HG02885 (cell line): ENCODE measurements around the gene ZP3.
"Not testable (repeated sequence)": the region's sequence is repeated elsewhere in the genome, so short reads cannot be mapped to it uniquely, and the experiment has no call there.

ENCODE experiments used
- ATAC-seq: cut with Tn5 transposase; IDR thresholded peaks from one replicate; pipeline ENCODE4 v1.9.1; 2021; ENCODE audit warnings: mild to moderate bottlenecking; ENCODE audit not compliant: unreplicated experiment, poor library complexity

Gene ZP3

DNA sequence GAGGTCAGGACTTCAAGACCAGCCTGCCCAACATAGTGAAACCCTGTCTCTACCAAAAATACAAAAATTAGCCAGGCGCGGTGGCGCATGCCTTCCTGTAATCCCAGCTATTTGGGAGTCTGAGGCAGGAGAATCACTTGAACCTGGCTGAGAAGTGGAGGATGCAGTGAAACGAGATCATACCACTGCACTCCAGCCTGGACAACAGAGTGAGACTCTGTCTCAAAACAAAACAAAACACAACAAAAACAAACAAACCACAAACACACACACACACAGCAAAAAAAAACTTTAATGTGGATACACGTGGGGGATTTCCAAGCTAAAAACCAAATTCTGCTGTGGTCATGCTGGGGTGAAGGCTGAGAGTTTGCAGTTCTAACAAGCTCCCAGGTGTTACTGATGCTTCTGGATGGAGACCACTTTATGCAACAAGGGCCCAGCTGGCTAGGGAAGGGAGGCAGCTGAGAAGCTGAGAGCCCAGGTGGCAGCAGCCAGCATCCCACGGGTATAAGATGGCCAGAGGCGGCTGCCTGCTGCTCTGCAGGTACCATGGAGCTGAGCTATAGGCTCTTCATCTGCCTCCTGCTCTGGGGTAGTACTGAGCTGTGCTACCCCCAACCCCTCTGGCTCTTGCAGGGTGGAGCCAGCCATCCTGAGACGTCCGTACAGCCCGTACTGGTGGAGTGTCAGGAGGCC, at the start of gene ZP3:
ZP3 (plus strand) TSS at position 538 of the 699 bp plus-strand sequence; CDS start at position 553, 15 bp downstream.
- peak; percentile 63 for ATAC-seq

DNA sequence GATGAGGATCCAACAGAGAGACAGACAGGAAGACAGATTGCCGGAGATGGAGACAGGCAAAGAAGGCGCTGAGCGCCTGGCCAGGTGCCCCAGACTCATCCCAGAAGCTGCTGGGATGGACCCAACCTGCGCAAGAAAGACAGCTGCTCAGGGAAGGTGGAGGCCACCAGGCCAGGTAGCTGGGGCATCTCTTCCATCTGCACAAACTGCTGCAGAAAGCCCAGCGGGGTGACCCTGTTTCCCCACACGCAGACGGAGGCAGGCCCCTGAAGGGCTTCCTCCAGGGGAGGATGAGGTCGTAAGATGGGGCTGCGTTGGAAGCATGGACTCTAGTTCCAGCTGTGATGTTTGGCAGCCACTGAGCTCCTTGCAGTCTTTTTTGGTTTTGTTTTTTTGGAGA, 49.5 kb upstream of the ZP3 start:
- no peak for ATAC-seq

DNA sequence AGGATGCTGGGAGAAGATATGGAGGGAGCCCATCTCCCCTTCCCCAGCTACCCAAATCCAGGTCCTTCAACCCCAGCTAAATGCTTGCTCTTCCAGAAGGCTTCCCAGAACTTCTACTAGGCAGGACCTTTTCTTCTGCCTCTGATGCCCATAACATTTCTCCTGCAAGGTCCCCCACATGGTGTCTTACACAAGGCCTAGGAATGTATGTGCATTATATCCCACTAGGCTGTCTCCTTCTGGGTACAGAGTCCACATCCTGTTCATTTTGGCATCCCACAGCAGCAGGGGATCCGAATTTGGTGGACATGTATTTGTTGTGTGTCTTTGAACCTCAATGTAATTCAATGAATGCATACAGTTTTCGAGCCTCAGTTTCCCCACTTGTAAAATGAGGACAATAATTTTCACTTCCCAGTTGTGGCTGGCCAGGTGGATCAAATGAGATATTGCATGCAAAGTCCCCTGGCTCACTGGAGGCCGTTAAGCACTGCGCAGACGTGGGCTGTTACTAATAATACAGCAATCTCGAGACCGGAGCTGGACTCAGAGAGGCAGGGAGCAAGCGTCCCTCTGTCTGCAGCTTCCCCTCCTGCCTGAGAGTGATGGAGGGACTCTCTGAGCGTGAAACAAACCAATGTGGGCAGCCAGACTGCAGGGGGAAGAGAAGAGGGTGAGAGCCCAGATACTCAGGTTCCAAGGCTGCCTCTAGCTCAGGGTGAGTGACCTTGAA, 47.4 kb upstream of the ZP3 start:
- no peak for ATAC-seq

DNA sequence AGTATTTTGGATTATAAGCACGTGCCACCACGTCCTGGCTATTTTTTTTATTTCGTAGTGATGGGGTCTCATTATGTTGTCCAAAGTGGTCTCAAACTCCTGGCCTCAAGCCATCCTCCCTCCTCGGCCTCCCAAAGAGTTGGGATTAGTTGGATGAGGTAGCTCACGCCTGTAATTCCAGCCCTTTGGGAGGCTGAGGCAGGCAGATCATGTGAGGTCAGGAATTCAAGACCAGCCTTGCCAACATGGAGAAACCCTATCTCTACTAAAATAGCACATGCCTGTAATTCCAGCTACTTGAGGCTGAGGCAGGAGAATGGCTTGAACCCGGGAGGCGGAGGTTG, 44.2 kb upstream of the ZP3 start:
- ATAC-seq: no peak

DNA sequence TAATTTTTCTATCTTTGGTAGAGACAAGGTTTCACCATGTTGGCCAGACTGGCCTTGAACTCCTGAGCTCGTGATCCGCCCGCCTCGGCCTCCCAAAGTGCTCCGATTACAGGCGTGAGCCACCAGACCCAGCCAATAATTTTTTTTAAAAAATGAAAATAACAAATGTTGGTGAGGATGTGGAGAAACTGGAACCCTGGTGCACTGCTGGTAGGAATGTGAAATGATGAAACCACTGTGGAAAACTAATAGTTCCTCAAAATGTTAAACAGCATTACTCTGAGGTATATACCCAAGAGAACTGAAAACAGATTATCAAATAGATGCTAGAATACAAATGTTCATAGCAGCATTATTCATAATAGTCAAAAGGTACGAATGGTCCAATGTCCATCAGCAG, 42.9 kb upstream of the ZP3 start:
- no peak for ATAC-seq

DNA sequence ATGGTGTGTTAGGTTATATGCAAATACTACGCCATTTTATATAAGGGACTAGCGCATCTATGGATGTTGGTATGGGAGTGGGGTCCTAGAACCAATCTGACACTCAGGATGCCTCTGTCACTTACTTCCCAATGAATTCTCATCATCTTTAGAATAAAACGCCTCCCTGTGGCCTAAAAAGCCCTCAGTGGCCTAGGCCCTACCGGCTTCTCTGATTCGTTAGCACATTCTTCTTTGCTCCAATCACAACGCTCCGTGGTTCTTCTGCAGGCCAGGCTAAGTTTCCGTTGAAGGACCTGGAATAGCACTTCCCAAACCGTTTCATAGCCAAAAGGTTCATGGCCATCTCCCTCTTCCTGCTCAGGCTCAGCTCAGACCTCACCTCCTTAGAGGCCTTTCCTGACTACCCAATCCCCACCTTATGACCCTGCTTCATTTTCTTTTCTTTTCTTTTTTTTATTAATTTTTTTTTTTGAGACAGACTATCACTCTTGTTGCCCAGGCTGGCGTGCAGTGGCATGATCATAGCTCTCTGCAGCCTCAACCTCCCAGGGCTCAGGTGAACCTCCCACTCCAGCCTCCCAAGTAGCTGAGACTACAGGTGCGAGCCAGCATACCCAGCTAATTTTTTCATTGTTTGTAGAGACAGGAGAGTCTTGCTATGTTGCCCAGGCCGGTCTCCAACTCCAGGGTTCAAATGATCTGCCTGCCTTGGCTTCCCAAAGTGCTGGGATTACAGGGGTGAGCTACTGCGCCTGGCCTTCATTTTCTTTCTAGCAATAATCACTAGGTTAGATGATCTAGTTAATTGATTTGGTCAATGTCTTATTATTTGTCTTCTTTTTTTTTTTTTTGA, 41.4 kb upstream of the ZP3 start:
- no peak for ATAC-seq

DNA sequence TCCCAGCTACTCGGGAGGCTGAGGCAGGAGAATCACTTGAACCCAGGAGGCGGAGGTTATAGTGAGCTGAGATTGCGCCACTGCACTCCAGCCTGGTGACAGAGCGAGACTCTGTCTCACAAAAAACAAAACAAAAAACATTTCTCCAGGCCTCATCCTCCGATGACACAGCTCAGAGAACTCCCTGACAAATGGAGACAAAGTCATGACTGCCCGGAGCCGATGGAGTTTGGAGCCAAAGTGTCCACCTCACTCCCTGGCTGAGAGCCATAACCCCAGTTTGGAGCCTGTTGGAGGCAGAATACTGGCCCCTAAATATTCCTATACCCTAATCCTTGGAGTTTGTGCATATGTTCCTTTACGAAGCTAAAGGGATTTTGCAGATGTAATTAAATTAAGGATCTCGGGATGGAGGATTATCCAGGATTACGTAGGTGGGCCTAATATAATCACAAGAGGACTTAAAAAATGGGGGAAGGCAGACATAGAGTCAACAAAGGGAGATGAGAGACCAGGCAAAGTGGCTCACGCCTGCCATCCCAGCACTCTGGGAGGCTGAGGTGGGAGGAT, 38.0 kb upstream of the ZP3 start:
- ATAC-seq: no peak

DNA sequence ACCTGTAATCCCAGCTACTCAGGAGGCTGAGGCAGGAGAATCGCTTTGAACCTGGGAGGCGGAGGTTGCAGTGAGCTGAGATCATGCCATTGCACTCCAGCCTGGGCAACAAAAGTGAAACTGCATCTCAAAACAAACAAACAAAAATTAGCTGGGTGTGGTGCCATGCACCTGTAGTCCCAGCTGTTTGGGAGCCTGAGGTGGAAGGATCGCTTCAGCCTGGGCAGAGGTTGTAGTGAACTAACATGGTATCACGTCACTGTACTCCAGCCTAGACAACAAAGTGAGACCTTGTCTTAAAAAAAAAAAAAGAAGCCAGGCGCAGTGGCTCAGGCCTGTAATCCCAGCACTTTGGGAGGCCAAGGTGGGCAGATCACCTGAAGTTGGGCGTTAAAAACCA, 37.0 kb upstream of the ZP3 start:
- ATAC-seq: not testable (repeated sequence)

DNA sequence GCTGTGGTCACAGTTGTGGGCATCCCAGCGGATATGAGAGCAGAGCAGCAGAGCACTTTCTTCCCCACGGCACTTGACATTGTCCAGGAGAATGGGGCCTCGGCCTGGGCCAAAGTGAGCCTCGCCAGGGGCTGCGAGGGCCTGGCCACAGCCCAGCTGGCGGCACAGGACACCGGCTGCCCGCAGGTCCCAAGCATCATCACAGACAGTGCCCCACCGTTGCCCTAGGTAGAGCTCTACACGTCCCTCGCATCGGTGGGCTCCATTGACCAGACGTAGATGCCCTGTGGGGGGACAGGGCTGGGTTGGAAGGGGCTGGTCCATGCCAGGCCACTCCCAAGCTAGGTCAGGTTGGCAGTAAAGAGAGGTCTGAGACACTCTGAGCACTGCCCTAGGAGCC, 34.7 kb upstream of the ZP3 start:
- no peak for ATAC-seq

DNA sequence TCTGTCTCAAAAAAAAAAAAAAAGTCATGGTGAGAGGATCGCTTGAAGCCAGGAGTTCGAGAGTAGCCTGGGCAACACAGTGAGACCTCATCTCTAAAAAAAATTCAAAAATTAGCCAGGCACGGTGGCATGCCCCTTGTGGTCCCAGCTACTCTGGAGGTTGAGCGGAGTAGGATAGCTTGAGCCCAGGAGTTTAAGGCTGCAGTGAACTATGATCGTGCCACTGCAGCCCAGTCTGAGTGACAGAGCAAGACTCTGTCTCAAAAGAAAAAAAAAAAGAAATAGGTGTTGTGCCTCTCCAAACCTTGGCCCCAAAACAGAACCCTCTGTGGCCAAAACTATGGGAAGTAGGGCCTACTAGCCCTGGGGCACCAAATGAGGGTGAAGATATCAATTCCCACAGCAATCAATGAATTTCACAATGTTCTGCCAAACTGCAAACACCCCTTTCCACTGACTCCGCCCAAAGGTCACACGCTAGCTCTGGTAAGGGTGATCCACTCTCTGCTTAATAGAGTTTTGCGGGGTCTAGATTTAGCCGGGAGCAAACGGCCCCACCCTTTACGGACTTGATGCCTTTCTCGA, 32.1 kb upstream of the ZP3 start:
- ATAC-seq: no peak

DNA sequence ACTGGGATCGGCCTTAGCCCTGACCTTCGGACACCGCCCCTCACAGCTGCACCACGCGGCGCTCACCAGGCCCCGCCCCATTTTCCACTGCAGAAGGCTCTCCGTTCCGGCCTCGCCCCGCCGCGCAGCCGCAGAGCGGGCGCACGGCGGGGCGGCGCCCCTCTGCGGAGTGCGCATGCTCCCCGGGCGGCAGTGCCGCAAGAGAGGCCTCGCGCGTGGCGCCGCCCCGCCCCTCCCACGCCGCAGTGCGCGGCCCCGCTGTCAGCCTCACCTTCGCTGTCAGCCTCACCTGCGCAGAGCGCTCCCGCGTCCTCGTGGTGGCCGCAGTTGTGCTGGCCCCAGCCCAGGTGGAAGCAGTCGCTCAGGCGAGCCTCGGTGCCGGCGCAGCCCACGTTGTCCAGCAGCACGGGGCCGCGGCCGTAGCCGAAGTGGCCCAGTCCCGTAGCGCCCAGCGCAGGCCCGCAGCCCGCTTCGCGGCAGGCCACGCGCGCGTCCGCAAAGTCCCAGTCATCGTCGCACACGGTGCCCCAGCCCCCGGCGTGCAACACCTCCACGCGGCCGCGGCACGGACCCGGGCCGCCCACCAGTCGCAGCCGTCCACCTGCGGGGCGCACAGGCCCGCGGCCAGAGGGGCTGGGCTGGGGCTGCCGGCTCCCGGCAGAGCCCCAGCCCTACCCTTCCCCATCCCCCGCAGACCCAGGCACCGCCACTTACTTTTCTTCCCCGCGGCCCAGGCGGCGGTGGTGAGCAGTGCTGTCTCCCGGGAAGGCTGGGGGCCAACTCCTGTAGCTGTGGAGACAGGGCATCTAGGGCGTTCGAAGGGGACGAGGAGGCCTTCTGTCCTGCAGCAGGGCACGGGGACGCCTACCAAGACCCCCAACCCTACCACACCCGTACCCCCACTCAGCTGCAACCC, 31.4 kb upstream of the ZP3 start:
- ATAC-seq: peak; percentile 92

DNA sequence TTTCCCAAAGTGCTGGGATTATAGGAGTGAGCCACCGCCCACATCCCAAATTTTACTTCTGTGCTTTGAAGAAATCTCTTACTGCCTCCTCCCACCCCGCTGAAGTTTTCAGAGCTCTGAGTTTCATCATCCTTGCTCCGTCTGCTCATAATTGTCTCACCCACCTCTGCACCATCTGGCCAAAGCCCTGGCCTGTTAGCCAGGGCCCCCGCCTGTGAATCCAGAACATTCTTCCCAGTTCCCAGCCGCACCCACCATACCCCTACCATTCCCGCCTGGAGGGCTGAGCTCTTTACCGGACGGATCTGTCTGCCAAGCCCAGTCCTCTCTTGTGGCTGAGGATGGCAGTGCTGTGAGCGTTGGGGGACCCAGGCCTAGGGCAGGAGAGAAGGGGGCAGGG, 29.8 kb upstream of the ZP3 start:
- ATAC-seq: no peak

DNA sequence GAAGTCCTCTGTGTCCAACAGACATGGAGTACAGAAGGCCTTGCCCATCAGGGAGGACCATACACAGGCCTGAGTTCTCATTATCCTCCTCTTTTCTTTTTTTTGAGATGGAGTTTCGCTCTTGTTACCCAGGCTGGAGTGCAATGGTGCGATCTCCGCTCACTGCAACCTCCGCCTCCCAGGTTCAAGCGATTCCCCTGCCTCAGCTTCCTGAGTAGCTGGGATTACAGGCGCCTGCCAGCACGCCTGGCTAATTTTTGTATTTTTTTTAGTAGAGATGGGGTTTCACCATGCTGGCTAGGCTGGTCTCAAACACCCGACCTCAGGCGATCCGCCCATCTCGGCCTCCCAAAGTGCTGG, 29.2 kb upstream of the ZP3 start:
- not testable (repeated sequence) for ATAC-seq

DNA sequence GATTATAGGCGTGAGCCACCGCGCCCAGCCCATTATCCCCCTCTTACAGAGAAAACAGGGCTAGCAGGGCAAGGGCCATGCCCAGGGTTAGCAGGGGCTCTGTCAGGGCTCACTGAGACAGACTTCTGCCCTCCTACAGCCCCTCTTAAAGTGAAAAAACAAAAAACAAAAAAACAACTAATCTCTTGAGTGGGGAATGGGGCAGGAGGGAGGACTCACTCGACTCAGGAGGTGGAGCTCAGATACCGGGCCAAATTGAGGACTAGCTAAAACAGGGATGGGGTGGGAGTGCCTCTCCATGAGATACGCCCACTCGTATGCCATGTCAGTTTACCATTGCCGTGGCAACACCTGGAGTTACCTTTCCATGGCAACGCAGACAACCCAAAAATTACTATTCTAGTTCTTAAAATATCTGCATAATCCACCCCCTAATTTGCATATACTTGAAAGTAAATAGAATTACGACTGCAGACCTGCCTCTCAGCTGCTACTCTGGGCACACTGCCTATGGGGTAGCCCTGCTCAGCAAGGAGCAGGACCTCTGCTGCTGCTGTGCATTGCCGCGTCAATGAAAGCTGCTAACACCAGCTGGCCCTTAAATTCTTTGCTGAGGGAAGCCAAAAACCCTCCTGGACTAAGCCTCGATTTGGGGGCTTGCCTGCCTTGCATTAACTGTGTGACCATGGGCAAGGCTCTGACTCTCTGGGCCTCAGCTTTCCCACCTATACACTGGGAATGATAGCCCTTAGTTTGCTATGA, 28.6 kb upstream of the ZP3 start:
- no peak for ATAC-seq

DNA sequence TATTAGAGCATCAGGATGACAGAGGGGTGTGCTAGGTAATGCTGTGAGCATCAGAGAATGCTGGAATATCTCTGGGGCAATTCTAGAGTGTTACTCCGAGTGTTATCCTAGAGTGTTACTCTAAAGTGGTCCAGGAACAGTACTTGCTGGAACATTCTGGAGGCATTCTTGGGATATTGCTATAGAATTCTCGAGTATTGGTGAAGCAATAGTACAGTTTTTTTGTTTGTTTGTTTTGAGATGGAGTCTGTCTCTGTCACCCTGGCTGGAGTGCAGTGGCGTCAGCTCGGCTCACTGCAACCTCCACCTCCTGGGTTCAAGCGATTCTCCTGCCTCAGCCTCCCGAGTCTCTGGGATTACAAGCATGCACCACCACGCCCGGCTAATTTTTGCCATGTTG, 27.9 kb upstream of the ZP3 start:
- ATAC-seq: no peak

DNA sequence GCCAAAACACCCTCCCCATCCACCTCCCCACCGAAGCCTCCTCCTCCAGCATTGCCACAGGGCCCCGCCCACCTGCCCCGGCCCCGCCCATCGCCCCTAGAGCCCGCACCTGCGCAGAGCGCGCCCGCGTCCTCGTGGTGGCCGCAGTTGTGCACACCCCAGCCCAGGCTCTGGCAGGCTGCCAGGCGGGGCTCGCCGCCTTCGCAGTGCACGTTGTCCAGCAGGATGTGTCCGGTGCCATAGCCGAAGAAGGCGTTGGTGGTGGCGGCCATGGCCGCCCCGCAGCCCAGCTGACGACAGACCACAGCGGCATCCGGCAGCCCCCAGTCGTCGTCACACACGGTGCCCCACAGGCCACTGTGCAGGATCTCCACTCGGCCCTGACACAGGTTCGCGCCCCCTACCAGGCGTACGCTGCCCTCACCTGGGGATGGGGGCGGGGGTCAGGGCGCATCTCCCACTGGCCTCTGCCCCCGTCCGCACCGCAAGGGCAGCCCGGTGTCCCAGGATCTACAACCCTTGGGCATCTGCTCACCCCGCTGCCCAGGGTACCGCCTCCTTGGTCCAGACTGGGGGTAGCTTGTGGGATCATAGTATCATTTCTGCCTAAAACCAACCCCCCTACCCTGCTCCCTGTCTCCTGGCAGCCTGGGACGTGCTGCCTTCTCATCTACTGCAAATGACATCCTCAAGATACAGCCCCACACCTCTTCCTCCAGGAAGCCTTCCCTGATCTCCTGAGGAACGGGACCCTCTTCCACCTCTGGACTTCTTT, 27.2 kb upstream of the ZP3 start:
- peak; percentile 33 for ATAC-seq

DNA sequence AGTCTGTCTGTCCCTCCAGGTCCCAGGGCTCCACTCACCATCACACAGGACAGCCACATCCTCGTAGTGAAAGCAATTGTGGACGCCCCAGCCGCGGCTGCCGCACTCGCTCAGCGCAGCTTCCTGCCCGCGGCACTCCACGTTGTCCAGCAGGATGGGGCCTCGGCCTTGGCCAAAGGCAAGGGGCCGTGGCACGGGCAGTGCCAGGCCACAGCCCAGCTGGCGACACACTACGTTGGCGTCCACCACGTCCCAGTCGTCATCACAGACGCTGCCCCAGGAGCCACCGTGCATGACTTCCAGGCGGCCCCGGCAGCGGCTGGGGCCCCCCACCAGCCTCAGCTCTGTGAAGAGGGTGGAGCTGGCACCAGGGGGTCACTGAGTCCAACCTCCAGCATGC, 24.5 kb upstream of the ZP3 start:
- ATAC-seq: no peak

DNA sequence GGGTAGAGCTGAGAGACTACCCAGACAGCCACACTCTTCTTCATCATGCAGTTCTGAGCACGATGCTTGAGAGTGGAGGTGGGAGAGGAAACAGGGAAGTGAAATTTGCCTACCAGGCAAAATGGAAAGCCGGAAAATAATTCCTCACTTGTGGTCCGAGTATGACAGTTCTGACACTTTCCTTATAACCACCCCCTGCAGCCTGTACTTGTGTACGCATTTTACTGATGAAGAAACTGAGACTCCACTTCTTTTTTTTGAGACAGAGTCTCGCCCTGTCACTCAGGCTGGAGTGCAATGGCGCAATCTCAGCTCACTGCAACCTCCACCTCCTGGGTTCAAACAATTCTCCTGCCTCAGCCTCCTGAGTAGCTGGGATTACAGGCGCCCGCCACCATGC, 21.7 kb upstream of the ZP3 start:
- ATAC-seq: not testable (repeated sequence)
